SH-SY5Y (cell line): ENCODE results near the gene EXOC2.

Experiments used
- GATA2 ChIP-seq: IDR thresholded peaks from 2 replicates; pipeline ENCODE4 v1.6.1; 2011; ENCODE audit warnings: mild to moderate bottlenecking, low read depth, low read length
- GATA3 ChIP-seq: IDR thresholded peaks from 2 replicates; pipeline ENCODE4 v1.6.1; 2011; ENCODE audit warnings: low read depth, mild to moderate bottlenecking, low read length, moderate library complexity

- TF ChIP-seq GATA2 (no peak), GATA3 (no peak)
These were observed 10.6 kb upstream of the EXOC2 start for GRCh38 chr6:703552-703951.
